H1 (cell line): ENCODE measurements around the gene MTHFS.

Experiments
- EZH2 ChIP-seq: fragments of 200-600 bp; sonication (generic); IDR thresholded peaks from 2 replicates; pipeline ENCODE4 v1.7.1; 2012; ENCODE audit warnings: low read depth, mild to moderate bottlenecking, moderate library complexity, low read length, inconsistent platforms; ENCODE audit not compliant: severe bottlenecking
- JUN ChIP-seq: IDR thresholded peaks from 2 replicates; pipeline ENCODE4 v1.6.1; 2011; ENCODE audit warnings: low read depth, mild to moderate bottlenecking, improper control_type of control experiment, low read length
- POLR2AphosphoS5 ChIP-seq: IDR thresholded peaks from 2 replicates; pipeline ENCODE4 v1.6.1; 2011; ENCODE audit warnings: low read depth, low read length
- TF ChIP-seq, protein P1 (sequence below), 3 experiments: IDR thresholded peaks; 1 replicate in 2 of 3; 2 replicates in 1 of 3; pipeline versions ENCODE4 v1.5.1 to v1.6.1; 2011; ENCODE audit warnings: low read length in 3 of 3, mild to moderate bottlenecking in 3 of 3, inconsistent platforms in 2 of 3, low read depth in 1 of 3, moderate library complexity in 1 of 3; ENCODE audit not compliant: insufficient read depth in 1 of 3; ENCODE audit errors: control extremely low read depth in 1 of 3
- TF ChIP-seq, protein P2 (sequence below): IDR thresholded peaks from 2 replicates; pipeline ENCODE4 v1.6.1; 2011; ENCODE audit warnings: low read length, improper control_type of control experiment

DNA sequence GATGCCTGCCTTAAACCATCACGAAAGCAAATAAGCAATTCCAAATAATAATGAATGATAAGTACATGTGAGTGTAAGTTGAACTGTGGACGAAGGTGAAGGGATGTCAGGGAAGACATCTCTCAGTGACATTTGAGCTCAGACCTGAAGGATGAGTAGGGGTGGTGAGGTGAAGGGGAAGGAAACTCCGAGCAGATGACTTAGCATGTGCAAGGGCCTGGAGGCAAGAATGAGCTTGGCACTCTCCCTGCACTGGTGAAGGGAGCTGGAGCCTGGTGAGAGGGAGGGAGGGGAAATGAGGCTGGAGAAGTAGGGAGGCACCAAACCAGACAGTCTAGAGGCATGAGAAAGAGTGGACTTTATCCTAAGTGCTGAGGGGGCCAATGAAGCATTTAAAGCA, 84.3 kb downstream of the MTHFS start:
- TF ChIP-seq, protein P1, sequence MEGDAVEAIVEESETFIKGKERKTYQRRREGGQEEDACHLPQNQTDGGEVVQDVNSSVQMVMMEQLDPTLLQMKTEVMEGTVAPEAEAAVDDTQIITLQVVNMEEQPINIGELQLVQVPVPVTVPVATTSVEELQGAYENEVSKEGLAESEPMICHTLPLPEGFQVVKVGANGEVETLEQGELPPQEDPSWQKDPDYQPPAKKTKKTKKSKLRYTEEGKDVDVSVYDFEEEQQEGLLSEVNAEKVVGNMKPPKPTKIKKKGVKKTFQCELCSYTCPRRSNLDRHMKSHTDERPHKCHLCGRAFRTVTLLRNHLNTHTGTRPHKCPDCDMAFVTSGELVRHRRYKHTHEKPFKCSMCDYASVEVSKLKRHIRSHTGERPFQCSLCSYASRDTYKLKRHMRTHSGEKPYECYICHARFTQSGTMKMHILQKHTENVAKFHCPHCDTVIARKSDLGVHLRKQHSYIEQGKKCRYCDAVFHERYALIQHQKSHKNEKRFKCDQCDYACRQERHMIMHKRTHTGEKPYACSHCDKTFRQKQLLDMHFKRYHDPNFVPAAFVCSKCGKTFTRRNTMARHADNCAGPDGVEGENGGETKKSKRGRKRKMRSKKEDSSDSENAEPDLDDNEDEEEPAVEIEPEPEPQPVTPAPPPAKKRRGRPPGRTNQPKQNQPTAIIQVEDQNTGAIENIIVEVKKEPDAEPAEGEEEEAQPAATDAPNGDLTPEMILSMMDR (IDR thresholded peaks at IDR 0.05; ENCODE audit: control extremely low read depth in 1 of 3, insufficient read depth in 1 of 3, low read depth in 1 of 3, low read length in 3 of 3) = no peak
- TF ChIP-seq, protein P2, sequence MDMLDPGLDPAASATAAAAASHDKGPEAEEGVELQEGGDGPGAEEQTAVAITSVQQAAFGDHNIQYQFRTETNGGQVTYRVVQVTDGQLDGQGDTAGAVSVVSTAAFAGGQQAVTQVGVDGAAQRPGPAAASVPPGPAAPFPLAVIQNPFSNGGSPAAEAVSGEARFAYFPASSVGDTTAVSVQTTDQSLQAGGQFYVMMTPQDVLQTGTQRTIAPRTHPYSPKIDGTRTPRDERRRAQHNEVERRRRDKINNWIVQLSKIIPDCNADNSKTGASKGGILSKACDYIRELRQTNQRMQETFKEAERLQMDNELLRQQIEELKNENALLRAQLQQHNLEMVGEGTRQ = no peak
- TF ChIP-seq POLR2AphosphoS5 = no peak
- TF ChIP-seq EZH2 = no peak
- TF ChIP-seq JUN = no peak
